Epithelial cell of prostate (primary cell): ENCODE measurements around the gene TM9SF2.
"Not testable (repeated sequence)": the region's sequence is repeated elsewhere in the genome, so short reads cannot be mapped to it uniquely, and the experiment has no call there.

Experiments
- DNase-seq: peaks from one replicate; pipeline ENCODE4 v3.0.0-alpha.2; 2011; ENCODE audit warnings: low read depth, low spot score
- H3K27ac ChIP-seq: fragments of 450-650 bp; 2 replicates; pipeline ENCODE4 v1.5.1; 2017; ENCODE audit warnings: mild to moderate bottlenecking

Gene TM9SF2

DNA sequence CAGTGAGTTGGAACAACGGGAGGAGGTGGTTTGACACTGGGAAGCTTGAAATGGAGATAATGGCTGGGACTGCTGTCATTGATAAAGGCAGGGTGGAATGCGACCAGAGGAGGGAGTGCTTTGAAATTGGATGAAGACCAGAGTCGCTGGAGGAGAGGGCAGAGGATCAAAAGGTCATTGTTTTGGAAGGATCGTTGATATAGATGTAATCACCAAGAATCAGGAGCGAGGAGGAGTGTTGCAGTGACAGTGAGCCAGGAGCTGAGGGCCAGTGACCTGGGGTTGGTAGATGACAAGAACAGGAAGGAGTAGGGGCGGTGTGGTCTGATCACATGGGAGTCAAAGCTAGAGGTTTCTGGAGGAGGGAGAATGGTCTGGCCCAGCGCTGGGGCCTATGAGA lies 25.3 kb downstream of the TM9SF2 start:
- H3K27ac ChIP-seq: no peak overlapping the region
- DNase-seq: no peak

DNA sequence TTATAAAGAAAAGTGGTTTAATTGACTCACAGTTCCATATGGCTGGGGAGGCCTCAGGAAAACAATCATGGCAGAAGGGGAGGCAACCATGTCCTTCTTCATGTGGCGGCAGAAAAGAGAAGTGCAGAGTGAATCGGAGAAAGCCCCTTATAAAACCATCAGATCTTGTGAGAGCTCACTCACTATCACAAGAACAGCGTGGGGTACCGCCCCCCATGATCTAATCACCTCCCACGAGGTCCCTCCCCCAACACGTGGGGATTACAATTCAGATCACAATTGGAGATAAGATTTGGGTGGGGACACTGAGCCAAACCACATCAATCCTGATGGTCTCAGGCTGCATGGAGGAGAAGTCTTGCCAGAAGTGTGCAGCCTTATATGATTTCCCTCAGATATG lies 26.0 kb downstream of the TM9SF2 start:
- no peak overlapping the region for H3K27ac ChIP-seq
- DNase-seq: no peak

DNA sequence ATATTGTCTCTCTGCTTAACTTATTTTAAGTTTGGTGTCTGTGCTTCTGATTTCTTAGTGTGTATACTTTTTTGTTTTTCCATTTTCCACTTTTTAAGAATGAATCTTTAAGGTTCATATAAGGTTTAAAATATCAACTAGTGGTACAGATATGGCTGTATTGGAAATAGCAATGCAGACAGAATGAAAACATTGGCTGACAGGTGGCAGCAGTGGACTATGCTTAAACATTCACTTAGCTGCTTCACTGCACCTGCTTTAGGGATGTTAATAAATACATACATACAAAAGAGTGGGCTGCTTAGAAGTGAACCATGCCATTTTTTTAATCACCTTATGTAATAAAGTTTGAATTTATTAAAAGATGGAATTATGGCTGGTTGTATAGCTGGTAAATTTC lies 27.3 kb downstream of the TM9SF2 start:
- H3K27ac ChIP-seq: no peak overlapping the region
- DNase-seq: no peak

DNA sequence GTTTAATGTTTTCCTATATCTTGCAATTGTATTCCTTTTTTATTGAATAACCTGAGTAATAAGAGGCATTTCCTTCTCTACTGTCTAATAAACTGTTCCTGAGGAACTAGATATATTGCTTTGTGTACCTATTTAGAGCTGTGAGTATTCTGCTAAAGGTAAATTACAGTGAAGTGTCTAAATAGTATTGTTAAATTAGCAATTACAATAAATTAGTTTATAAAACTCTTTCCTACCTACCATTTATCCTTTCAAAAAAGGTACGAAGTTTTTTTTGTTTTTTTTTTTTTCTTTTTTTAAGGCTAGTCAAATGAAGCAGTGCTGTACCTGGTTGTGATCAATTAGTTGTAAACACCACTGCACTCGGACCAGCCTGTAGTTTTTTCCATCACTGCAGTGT lies 34.8 kb downstream of the TM9SF2 start:
- no peak overlapping the region for H3K27ac ChIP-seq
- no peak for DNase-seq

DNA sequence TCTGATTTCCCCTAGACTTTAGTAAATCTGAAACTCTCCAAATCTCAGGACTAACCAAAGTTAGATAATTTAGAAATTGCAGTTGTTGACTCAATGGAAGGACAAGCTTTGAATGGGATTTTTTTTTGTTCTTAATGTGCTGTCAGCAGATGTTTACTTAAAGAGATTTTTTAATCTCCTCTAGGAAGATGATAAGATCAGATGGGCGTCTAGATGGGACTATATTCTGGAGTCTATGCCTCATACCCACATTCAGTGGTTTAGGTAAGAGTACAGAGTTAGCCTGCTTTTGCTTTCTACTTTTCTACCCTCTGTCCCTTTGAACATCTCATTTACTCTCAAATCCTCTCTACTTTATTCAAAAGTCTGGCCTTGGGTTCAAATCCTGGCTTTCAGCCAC lies 39.3 kb downstream of the TM9SF2 start:
- H3K27ac ChIP-seq: no peak overlapping the region
- DNase-seq: no peak

DNA sequence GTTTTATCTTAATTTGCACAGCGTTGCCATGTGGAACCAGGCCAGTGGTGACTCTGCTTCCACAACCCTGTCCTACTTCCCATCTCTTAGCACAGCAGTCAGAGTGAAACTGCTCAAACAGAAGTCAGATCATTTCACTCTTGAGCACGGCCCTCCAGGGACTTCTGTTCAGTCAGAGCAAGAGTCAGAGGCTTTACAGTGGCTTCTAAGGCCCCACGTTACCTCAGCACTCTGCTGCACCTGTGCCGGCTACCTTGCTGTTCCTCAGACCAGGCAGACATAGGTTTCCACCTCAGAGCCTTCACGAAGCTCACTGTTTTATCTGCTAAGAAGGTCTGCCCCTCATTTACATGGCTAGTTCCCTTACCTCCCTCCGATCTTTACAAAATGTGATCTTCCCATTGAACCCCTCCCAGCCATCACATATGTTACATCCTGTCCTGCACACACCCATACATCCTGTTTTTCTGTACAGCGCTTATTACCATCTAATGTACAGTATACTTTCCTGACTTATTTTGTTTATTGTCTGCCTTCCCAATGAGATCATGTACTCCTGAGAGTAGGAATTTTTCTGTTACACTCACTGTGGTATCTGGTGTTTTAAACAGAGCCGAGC lies 41.6 kb downstream of the TM9SF2 start:
- no peak overlapping the region for H3K27ac ChIP-seq
- DNase-seq: no peak

DNA sequence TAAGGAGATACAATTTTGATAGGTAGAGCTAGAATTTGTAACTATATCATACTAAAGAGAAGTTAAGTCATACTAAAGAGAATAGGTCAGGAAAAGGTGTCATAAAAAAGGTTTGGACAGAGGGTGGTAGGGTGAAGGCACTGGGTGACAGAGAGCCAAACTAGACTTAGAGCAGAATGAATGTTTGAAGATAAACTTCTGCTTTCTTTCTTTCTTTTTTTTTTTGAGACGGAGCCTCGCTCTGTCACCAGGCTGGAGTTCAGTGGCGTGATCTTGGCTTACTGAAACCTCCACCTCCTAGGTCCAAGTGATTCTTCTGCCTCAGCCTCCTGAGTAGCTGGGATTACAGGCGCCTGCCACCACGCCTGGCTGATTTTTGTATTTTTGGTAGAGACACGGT lies 44.1 kb downstream of the TM9SF2 start:
- H3K27ac ChIP-seq: no peak overlapping the region
- no peak for DNase-seq

DNA sequence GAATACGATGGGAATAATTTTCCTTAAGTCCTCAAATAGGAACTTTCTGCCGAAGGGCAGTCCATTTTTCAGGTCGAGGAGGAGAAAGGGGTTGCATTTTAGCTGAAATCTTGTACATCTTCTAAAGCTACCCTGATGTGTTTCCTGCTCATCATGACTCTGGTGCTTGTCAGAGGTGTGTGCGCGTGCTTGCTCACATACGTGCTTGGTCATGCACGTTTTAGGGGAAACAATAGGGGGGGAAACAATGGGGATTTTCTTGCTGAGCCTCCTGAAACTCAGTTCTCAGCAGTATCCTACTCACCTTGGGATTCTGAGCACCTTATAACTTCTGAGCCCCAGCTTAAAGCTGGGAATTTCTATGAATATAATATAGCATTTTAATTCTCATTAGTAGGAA lies 44.7 kb downstream of the TM9SF2 start:
- H3K27ac ChIP-seq: no peak overlapping the region
- no peak for DNase-seq

DNA sequence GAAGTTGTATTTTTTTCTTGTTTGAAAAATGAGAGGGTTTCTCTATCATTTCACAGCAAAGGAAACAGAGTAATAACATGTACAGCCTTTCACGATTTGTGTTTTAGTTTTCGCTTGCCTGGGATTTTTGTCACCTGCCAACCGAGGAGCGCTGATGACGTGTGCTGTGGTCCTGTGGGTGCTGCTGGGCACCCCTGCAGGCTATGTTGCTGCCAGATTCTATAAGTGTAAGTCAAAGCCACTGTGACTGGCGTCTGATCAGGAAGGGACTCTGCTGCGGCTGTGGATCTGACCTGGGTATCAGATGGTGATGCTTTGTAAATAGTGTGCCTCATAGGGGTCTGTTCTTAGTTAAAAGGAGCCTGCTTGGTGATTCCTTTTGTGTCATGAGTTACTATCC lies 45.6 kb downstream of the TM9SF2 start:
- DNase-seq: no peak
- H3K27ac ChIP-seq: no peak overlapping the region

DNA sequence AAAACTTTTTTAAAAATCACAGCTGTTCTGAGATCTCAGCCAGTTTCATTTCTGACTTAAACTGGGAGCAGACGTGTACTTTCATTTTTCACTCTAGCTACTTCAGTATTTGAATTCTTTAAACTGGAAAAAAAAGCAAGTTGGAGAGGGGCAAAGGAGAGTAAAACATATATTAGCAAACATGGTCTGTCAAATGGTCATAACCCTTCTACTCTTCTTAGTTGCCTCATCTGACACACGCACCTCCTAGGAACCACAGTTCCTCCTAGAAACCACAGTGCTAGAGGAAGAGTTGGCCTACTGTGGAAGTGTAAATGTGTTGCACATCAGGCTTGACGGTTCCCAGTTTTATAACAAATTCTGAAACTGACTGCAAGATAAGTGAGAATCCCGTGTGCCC lies 47.2 kb downstream of the TM9SF2 start:
- no peak overlapping the region for H3K27ac ChIP-seq

DNA sequence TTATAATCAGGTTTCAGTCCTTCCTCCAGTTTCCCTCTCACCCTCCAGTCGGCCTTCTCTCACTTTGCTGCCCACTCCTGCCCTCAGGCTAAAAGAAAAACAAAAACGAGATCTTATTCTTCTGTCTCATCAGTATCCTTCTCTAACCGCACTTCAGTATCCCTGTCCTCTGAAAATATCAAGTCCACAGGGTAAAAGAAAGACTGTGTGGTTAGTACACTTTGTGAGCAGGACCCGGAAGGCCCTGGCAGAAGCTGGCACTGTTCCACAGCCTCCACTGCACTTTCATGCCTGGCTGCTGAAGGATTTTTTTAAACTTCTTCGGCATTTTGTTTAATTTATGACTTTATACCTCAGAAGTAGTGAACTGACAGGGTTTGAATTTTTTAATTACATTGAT lies 51.8 kb downstream of the TM9SF2 start:
- DNase-seq: no peak

More for the DNA sequence above, 47.2 kb downstream of the TM9SF2 start:
- DNase-seq: no peak

DNA sequence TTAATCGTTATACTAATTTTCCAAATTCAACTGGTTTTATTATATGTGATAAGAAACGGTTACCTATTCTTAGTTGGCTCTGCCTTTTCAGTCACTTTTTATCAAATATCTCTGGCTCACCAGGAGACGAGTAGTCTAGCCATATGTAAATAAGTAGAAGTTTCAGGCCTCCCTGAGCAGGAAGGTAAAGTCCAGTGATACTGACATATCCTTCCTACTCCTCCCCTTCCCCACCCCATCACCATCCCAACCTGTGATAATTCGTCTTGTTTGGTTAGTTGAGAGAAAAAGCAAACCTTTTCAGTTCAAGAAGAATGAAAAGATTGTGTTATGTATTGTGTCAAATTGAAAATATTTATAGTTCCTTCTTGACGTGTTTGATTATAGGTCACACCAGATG lies 53.9 kb downstream of the TM9SF2 start:
- no peak overlapping the region for H3K27ac ChIP-seq

More for the DNA sequence above, 51.8 kb downstream of the TM9SF2 start:
- H3K27ac ChIP-seq: no peak overlapping the region

DNA sequence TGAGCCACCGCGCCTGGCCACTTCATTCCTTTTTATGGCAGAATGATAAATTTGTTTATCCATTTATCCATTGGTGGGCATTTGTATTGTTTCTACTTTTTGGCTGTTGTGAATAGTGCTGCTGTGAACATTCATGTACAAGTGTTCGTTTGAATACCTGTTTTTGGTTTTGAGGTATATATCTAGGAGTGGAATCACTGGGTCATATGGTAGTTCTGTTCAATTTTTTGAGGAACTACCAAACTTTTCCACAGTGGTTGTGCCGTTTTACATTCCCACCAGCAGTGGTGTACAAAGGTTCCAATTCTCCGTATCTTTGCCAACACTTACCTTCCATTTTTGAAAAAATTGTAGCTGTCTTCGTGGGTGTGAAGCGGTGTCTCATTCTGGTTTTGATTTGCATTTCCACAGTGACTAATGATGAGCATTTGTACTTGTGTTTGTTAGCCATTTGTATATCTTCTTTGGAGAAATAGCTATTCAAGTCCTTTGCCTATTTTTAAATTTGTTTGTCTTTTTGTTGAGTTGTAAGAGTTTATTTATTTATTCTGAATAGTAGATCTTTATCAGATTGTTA lies 55.7 kb downstream of the TM9SF2 start:
- H3K27ac ChIP-seq: no peak overlapping the region
- no peak for DNase-seq

More for the DNA sequence above, 53.9 kb downstream of the TM9SF2 start:
- no peak for DNase-seq

DNA sequence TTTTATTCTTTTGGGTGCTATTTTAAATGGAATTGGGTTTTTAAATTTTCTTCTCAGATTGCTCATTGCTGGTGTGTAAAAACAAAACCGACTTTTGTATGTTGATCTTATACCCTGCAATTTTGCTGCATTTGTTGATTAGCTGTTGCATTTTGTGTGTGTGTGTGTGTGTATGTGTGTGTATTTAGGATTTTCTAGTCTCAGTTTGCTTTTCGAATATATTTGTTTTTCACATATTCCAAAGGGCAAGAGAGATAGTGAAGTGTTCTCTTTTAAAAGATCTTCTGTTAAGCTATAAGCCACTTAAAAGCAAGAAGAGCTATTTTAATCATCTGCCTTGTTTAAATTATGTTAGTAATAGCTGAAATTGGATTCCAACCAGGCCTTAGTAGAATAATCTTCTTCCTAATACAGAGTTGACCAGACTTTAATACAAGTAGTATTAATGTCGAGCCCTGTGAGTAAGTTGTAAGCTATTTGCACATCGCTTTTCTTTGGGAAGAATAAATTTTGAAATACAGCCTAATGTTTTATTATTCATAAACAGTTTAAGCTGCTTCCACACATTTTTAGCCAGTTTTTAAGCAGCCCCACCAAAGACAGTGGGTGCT lies 57.4 kb downstream of the TM9SF2 start:
- H3K27ac ChIP-seq: no peak overlapping the region
- no peak for DNase-seq

DNA sequence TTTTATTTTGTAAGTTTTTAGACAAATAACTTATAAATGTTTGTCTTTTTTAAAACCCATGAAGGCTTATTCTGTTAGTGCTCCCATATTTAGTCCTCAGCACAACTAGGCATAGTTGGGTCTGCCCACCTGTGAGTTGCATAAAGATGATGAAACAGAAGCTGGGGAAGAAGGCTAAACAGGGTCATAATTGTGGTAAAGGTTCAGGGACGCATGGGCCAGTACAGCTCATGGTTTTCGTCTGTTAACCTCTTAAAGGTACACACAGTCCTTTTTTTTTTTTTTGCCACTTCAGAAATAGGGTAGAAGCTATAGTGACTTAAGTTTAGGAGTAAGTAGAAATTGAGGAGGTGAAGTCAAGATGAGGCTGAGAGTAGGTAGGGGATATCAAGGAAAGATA lies 58.3 kb downstream of the TM9SF2 start:
- DNase-seq: no peak
- H3K27ac ChIP-seq: no peak overlapping the region

DNA sequence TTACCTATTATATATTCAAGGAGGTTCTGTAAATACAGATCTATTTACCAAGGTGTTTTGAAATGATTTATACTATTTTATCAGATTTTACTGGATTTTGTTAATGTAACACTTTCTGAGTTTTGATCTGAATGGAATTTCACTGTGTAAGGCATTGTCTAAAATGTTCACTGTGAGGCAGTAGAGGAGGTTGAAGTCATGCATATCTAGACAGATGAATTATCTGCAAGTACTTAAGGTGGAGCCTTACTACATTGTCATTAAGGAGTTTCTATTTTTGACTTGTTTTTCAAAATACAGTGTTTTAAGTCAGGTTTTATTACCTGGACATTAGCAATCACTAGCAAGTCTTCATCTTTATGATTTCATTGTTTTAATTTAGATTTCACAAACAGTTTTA lies 62.1 kb downstream of the TM9SF2 start:
- no peak overlapping the region for H3K27ac ChIP-seq
- no peak for DNase-seq

DNA sequence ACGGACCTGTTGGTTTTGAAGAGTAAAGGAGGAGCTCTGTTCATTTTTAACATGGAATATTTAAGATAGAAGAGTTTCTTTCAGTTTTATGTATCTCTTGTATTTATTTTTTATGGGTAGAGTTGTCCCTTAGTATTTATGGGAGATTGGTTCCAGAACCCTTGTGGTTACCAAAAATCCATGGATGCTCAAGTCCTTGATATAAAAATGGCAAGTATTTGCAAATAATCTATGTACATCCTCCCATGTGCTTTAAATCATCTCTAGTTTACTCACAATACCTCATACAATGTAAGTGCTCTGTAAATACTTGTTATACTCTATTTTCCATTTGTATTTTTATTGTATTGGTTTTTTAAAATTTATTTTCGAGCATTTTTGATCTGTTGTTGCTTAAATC lies 63.1 kb downstream of the TM9SF2 start:
- no peak overlapping the region for H3K27ac ChIP-seq
- DNase-seq: no peak

DNA sequence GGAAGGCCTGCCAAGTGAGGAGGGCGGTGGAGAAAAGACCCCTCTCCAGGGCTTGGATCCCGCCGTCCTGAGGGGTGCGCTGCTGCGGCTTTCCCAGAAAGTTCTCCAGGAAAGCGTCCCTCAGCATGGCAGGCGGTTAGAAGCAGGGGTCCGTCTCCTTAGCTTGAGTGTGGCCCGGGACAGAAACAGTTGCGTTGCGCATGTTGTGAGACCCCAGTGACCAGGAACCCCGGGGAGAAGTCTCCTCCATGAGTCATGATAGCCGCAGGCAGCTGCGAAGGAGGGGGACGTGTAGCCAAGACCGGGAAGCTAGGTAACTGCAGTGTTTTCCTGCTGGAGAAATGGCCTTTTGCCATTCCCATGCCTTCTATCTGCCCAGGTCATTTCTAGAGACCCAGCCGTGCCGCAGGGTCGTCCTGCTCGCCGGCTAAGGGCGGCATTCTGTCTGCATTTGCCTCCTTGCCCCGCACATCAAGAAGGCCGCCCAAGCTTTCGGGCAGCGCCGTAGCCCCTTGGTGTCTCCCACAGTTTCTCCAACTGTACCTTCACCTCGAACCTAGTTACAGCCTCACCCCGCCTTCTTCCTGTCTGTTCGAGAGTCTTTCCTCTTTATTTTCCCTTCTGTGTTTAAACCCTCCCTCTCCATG lies 64.3 kb downstream of the TM9SF2 start:
- H3K27ac ChIP-seq: no peak overlapping the region
- no peak for DNase-seq

DNA sequence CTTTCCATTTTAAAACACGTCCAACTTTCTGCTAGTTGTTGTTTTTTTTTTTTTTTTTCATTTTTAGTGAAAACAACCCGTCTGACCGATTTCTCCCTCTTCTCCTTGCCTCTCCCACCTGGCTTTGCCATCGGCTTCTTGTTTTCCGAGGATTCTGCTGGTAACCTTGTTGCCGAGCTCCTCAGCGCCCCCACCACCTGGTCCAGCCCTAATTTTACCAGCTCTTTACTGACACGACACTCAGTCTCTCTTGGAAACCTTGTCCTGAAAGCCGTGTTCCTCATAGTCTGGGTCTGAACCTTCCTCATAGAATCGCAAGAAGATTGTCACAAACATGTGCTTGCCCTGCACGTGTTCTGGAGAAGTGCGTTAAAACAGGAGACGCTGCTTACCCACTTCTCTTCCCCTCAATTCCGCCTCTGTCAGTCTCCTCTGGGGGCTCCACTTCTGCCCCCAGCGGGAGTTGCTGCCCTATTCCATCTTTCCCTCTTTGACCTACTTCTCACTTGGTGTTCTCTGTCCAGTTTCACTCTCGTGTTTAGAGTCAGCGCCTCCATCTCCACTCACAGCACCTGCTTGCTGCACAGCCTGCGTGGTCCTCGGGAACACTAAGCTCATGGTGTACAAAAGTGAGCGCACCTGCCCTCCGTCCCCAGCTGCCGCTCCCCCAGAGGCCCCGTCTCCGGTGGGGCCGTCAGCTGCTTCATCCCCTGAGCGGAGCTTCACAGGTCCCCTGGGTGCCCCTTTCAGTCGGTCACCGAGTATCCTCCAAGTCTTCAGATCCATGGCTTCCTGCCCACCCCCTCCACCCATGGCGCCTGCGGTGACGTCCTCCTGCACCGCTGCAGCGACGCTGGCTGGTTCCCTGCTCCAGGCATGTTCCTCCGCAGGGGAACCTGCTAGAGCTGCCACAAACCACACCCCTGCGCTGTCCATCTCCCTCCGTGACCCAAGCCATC lies 65.1 kb downstream of the TM9SF2 start:
- DNase-seq: no peak
- H3K27ac ChIP-seq: no peak overlapping the region

DNA sequence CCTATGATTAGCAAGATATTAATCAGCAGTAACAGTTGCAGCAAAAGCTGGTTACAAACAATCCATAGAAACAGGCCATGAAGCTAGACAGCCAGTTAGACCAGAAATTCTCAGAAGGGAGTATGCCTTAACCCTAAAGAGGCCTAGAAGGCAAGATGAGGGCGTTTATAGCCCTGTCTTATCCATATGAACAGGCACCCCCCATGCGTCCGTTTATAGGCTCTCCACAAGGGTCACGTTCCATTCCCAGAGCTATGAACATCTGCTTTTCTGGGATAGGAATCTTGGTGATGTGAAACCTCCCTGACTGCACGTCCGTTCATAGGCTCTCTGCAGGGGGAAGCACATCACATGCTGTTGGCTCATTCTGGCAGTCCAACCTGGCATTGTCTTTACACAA lies 67.6 kb downstream of the TM9SF2 start:
- H3K27ac ChIP-seq, DNase-seq: not testable (repeated sequence)
